Activated T-cell treated with anti-CD3 and anti-CD28 coated beads, Interleukin-2, amount 50 U/mL, for 48 hours (primary cell): Measurements from ENCODE around the gene DNTT.
A peak's percentile ranks its signal among the peaks of the same experiment; 100 is the strongest.

Experiments used
- DNase-seq, 2 experiments: peaks; one replicate each; pipeline ENCODE4 v3.0.0-alpha.2; 2020

The DNTT gene

DNA sequence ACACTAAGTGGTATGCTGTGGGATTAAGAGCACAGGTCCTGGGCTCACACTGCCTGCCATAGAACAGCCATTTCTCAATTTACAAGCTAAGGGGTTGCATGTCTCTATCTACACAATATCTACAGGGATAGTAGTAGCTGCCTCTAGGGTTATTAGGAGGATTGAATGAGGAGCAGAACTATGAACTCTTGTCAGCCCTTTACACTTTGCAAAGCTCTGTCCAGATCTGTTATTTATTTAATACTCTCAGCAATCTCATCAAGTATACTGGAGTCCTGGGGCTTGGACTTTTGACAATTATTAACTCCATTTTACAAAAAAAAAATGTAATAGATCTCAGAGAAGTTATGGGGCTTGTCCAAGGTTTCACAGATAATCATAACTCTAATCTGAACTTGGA, 47.8 kb downstream of the DNTT start:
- DNase-seq, result no peak

DNA sequence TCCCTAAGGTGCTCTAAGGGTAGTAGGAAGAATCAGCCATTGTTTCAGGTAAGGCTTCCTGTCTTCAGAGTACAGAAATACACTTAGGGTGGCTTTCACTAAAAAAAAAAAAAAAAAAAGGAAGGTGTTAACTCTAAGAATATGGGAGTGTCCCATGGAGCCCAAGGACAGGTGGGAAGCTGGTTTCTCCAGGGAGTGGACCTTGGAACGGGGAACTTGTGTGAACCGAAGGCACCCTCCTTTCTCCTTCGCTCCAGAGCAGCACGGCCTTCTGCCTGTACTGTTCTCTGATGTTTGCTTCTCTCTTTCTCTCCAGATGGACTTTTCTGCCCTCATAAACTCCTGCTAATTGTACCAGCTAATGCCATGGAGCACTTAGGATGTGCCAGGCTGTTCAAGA, 48.3 kb downstream of the DNTT start:
- no peak for DNase-seq

DNA sequence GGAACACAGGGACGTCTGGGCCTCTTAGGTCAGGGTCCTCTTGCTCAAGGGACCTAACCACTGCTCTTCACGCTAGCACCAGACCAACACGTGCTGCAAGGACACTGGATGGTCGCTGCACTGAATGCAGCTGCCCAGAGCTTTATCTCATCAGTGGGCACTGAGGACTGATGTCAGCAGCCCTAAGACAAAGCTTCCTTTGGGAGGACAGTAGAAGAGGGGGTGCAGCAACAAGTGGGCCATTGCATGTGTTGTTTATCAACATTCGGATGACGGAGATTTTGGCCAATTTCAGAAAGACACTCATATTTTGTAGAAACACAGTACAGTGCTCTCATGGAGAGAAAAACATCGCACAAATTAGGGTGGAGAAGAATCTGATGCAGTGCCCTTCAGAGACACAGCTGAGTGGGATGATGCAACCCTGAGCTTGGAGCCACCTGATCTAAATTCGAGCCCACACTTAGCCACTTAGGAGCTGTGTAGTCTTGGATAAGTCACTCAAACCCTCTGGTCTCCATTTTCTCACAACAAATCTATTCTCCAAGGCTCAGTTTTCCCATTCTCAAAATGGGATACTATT, 52.9 kb downstream of the DNTT start:
- DNase-seq, result no peak

DNA sequence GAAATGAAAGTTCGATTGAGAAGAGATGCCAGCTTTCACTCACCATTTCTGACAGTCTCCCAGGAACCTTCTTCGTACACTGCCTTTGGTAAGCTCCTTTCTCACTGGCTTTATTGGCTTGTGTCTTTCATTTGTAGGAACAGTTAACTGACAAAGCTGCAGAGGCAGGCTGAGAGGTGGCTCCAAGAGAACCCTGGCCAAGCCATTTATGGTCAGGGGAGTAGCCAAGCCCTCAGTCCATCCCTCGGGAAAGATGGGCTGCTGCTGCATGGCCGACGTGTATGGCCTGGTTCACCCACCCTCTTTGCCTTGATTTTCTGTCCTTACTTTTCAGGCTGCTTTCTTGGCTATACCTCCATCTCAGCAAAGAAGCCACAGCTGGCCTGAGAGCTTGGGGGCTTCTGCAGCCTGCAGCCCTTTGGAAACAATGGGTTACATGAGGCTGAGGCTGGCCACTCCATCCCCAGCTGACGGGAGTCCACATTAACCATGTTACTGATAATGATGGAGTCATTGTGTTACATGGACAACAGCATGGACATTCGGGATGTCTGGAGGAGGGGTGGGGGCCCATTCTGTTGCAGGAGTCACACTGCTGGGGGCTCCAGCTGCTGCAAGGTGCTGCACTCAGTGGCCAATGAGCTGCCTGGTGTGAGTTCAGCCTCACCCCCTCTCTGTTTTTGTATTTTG, 54.8 kb downstream of the DNTT start, which contains the start of gene OPALIN:
Gene OPALIN, minus strand, starts transcription at position 152 of the 690 bp plus-strand sequence. Its CDS starts 106 bp downstream, at position 46.
- no peak for DNase-seq

DNA sequence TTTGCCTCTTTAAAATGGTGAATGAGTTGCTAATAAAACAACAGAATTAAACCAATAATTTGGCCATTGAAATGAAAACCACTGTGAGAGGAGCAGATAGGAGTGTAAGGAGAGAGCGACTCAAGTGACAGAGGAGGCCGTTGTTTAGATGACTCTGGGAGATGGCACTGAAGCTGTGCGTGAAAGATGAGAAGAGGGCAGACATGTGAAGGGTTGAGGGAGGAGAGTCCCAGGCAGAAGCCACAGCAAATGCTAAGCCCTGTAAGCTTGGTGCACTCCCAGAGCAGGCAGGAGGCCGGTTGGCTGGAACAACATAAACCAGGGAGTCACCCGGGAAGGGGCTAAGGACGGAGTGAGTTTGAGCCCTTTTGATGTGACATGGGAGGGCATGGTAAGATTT, 55.4 kb downstream of the DNTT start:
- DNase-seq, result no peak

DNA sequence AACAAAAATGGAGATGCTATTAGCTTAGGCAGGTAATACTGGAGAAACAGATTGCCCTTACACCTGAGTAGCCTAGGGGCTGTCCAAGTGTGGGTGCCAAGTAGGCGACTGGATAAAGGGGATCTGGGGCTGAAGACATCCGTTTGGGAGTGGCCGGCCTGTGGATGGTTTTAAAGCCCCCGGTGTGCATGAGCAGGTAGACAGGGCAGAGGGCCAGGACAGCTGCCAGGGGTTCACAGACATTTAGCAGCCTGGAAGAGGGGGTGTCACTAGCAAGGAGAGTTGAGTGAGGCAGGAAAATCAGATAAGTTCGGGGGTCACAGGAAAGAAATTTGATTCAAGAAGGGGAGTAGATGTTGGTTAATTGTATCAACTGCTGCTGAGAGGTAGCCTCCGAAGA, 56.1 kb downstream of the DNTT start:
- no peak for DNase-seq

DNA sequence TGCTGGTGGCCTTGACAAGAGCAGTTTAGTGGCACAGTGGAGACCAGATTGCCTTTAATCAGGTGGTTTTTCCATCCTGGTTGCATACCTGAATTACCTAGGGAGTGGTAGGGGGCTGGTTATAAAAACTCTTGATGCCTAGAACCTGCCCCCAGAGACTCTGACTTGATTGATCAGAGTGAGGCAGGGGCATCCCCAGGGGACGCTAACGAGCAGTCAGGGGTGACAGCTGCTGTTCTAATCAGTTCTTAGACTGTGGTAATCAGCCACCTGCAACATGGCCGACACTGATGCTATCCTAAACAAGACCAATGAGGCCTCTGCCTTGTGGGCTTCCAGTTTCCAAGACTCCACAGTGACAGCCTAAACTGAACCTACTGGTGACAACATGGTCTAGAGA, 56.5 kb downstream of the DNTT start:
- no peak for DNase-seq

DNA sequence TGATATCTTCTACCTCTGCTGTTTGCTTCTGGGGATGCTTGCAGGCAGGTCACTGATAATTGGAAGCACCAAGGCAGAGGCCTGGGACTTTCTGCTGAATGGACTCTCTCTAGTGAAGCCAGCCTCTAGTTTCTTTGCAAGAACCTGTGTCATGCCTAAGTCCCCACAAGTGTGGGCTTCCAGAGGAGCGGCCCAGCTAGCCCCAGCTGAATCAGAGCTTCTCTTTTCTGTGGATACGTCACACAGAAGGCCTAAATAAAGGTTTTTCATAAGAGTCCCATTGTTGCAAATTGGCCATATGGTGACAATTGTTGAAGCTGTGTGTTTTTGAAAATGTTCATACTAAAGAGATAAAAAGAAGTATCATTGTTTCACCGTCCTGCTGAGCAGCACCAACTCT, 61.3 kb downstream of the DNTT start:
- DNase-seq, result no peak

DNA sequence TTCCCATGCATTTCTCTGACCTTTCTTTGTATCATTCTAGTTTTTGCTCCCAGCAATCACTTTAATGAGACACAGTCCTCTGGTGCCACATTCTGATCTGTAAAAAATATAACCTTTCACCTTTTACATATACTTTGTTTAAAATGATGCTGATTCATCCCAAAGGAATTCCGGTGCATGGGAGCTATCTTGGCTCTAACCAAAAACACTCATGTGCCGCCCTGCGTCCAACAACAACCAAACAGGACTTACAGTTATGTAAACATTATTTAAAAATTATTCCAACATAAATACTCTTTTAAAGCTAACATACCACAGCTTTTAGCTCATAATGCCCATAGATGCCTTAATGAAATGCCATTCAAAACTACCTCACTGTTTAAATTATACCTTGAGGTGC, 62.3 kb downstream of the DNTT start:
- DNase-seq, result no peak

DNA sequence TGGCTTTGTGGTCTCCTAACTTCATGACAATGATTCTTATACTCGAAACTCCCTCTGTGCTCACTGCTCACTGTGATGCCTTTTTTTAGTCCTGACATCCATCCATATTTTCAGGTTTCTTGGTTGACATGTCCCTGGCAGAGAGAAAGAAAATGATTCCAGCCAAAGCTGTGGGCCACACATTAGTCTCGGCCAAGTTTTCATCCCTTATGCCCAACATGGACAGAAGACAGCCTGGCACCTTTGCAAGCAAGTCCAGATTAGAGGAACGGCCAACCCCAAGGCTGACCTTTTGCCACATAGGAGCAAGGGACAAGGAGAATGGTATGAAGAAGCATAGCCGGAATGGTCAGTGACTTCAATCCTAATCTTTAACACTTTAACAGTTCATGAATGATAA, 63.2 kb downstream of the DNTT start:
- DNase-seq, result no peak

DNA sequence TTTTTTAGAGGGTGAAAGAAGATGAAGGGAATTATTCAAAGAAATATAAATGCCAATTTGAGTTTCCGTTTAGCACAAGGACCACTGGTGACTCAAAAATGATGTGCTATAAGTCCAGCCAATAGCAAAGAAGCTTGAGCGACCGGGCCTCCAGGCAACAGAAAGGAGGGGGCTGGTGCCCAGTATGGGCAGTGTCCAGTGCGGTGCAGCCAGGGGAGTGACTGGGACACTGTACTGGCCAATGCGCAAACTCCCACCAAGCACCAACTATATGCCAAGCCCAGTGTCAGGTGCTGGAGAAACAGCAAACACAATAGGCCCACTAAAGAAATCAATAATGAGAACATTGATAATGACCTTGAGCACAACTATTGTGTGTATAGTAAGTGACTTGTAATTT, 64.7 kb downstream of the DNTT start:
- DNase-seq, result no peak

DNA sequence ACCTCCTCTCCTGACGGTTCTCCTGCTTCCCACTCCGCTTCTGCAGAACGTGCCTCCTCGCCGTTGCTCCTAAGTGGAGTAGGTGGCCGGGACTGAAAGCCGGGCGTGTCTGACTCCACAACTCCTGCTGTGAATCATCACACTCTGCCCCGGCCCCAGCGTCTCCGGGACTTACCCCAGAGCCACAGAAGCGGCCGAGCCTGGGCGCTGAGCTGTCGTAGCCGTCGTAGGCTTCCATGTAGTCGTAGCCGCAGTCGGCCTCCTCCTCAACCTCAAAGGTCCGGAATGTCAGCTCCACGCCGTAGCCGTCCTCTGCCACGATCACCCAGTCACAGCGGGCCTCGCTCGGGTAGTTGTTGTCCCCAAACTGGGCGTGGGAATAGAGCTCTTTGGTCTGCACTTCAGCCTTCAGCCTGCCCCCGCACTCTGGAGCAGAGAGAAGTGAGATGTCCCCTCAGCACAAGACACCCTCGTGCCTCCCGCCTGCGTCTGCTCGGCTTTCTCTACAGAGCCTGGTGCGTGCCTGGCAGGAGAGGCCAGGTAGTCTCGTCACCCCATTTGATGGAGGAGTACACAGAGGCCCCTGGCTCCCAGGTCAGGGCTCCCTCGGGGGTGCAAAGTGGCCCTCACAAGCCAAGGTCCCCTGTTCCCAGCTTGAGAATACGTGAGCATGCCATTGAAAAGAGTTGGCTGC, 65.8 kb downstream of the DNTT start:
- DNase-seq, result peak in 1 of 2 experiments; percentile 24

DNA sequence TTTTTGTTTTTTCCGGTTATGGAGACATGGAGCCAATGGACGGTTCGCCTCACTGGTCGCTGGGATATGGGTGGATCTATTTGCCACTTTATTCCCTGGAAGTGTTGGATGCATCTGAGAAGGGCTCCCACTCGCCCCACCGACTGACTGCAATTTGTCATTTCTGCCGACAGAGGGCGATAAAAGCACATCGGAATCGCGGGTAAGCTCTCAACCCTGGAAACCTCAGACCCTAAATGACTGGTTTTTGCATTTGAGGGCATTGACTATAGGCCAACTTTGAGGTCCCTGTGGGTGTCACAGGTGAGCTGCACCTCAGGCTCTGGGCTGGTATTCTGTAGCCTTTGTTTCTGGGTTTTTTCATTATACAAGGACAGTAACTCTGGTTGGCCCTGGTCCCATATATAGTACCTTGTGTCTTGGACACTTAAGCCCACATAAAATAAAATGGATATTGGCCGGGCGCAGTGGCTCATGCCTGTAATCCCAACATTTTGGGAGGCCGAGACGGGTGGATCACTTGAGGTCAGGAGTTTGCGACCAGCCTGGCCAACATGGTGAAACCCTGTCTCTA, 66.4 kb downstream of the DNTT start:
- DNase-seq, result peak; percentile 69 to 71

DNA sequence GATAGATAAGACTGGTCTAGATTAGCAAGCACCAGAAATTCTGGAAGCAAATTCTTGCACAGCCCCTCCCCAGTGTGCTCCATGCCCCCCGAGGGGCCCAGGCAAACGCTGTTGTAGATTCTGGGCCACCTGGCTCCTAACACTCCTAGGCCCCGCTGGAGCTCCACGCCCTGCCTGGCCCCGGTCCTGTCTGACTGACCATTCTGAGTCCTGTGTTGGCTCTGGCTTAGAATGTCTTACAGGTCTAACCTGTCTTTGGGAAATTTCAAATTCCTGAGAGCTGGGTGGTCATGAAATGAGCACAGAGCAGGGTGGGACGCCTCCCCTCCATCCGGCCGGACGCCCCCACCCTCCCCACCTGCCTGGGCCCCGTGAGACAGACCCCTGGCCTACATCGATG, 67.1 kb downstream of the DNTT start:
- no peak for DNase-seq

DNA sequence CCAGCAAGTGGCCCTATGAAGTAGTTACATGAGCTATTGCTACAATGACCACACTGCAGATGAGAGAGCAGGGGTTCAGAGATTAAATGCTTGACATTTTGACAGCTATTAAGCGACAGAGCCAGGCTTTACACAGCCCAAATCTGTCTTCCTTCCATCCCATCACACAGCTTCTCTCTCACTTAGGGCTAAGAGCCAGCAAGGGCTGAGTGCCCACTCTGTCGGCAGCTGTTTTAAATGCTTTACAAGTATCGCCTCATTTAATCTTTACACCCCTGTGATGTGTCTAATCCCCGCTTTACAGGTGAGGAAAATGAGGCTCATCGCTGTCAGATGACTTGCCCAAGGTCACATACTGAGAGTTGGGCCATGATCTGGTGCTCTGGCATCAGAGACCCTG, 69.8 kb downstream of the DNTT start:
- DNase-seq, result no peak

DNA sequence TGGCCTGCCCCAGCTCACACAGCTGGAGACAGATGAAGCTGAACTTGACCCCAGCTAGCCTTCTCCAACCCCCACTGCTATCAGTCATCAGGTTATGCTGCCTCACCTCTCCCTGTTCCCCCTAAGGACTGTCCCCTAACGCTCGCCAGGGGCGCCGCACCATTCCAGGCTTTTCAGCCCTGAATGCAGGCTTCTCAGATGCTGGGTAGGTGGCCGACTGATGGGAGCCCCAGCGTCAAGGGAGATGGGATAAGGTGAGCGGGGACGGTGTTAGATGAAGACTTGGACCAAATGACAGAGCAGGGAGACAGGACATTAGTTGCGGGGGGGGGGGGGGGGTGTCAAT, 70.4 kb downstream of the DNTT start:
- DNase-seq, result no peak

DNA sequence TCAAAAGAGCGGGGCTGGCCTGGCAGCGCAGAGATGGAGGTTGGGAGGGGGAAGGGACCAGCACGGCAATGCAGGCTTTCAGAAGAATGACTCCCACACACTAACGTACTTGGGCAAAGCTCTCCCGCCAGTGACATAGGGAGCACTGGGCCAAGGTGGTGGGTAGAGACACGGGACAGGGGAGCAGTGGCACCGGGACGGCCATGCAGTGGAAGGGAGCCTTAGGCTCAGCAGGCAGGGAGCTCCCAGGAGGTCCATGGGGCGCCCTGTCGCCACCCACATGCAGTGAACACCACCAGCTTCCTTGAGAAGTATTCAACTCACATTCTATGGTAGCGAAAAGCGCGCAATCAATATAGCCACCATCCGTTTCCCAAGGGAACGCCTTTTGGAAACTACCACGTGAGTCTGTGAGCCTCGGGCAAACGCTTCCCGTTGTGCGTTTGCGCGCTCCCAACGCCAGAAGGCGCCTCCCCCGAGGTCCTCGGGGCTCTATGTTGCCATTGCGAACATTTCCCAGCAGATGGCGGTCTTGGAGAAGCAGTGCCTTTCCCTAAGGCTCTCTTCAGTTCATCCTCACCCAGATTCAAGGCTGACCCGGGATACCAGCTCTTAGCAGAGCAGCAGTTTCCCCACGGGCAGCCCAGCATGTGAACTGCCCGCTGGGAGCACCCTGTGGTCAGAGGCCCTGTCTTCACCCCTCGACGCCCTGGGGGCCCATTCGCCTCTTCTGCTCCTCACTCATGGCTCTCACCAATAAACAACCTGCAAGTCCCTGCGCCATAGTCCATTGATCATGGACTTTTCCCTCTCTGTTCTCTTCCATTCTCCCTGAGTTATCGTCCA, 71.0 kb downstream of the DNTT start:
- peak; percentile 89 to 91 for DNase-seq

DNA sequence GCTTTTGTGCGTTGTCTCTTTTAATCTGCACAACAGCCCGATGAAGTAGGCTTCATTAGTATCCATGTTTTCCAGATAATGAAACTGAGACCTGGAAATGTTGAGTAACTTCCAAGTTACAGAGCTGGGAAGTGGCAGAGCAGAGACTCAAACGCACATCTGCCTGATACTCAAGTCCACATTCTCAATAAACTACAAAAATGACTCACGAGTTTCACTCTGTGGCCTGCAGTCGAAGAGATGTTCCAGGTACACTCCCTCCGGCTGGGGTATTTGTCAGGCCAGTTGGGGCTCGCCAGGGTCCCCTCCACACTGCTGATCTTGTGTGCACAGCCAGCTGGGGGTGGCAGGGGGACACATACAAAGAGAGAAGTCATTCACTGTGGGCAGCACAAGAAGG, 72.2 kb downstream of the DNTT start:
- DNase-seq, result no peak

DNA sequence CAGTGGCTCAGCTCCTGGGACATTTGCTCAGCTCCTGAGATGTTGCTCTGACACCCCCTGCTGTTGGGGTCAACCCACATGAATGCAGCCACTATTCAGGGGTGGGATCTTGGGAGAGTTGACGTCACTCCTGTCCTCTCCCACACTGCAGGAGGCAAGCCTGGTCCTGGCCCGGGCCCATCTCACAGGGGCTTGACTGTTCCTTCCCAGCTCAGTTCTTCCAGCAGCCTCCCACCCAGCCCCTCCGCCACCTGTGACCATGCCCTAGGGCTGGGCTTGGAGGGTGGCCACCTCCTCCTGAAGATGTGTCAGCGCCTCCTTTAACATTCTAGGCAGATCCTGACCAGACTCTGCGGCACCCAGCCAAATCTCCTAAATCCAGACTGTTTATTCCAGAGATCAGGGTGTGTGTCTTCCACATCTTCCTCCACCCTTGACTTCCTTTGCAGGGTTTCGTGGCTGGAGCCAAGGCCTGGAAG, 73.6 kb downstream of the DNTT start:
- no peak for DNase-seq

DNA sequence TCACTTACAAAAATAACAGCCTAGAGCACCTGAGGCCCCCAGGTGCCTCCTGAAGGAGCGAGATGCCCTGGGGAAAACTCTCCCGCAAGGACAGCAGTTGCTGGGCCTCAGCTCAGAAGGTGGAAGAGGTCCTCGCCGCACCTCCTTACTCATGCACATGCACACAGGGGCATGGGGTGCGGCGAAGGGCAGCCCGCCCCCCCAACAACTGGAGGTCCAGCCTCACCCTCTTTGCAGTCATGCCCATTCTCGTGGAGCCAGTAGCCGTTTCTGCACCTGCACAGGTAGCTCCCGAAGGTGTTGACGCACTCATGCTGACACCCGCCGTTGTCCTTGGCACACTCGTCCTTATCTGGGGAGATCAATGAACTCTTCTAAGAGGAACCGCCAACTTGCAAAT, 74.5 kb downstream of the DNTT start:
- DNase-seq, result no peak

DNA sequence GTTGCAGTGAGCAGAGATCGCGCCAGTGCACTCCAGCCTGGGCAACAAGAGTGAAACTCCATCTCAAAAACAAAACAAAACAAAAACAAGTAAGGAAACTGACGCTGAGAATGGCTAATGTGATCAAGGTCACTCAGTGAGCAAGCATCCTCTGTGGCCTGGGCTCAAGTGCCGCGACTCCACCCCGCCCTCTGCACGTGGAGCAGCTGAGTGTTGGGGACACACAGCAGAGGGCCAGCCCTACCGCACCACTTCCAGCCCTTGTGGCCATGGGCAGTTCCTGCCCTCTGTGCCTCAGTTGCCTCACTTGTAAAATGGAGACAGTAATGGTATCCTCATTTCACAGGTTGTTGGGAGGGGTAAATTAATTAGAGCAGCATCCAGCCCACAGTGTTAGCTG, 75.5 kb downstream of the DNTT start:
- DNase-seq, result no peak

DNA sequence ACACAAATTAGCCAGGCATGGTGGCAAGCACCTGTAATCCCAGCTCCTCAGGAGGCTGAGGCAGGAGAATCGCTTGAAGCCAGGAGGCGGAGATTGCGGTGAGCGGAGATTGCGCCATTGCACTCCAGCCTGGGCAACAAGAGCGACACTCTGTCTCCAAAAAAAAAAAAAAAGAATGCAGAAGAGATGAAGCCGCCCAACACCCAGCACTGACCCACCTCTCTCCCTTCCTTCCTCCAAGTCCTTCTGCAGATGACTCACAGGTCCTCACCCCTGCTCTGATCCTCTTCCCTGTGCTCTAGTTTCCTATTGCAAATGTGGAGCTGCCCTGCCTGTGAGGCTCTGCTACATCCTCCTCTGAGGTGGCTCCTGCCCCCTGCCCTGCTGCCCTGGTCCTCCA, 76.6 kb downstream of the DNTT start:
- no peak for DNase-seq

DNA sequence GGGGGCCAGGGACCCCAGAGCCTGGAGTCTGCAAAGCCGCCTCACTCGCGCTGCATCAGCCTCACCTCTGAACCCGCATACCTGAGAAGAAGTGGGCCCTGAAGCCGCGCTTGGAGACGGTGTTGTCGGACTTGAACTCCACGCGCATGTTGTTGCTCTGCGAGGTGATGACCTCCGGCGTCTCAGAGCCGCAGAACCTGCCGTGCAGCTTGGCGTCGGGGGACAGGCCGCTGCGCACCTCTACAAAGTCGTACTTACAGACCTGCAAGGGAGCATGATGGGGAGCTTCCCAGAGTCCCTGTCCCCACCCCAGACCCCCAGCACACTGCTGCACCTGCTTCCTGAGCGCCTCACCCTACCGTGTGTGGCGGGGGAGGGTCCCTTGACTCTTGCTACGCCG, 80.3 kb downstream of the DNTT start:
- no peak for DNase-seq
